ENCODE measurements around the gene WNT3A.

DNA sequence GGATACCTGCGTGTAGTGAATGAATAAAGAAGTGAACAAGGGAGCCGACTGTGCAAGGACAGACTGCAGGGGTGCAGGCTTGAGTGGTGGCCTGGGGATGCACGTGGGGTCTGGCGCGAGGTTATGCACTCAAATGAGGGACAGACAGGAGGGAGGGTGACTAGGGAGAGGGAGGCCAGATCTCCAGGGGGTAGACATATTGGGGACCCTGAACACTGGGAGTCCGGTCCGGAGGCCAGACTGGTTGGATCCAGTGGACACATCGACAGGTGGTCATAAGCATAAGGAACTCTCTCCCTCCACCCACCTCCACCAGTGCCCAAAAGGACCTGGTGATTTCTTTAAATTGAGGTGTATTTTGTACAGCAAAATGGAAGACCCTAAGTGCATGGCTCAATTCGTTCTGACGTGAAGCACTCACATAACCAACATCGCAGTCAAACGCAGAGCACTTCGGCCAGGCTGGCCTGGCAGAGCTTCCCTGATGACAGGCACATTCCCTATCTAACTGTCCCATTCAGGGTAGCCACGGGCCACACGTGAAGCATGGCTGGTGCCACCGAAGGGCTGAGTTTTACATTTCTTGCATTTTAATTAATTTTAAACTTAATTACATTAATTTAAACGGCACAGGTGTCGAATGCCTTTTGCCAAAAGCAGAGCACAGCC is 14.0 kb downstream of the WNT3A start:
- TF ChIP-seq, protein P1, sequence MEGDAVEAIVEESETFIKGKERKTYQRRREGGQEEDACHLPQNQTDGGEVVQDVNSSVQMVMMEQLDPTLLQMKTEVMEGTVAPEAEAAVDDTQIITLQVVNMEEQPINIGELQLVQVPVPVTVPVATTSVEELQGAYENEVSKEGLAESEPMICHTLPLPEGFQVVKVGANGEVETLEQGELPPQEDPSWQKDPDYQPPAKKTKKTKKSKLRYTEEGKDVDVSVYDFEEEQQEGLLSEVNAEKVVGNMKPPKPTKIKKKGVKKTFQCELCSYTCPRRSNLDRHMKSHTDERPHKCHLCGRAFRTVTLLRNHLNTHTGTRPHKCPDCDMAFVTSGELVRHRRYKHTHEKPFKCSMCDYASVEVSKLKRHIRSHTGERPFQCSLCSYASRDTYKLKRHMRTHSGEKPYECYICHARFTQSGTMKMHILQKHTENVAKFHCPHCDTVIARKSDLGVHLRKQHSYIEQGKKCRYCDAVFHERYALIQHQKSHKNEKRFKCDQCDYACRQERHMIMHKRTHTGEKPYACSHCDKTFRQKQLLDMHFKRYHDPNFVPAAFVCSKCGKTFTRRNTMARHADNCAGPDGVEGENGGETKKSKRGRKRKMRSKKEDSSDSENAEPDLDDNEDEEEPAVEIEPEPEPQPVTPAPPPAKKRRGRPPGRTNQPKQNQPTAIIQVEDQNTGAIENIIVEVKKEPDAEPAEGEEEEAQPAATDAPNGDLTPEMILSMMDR (IDR thresholded peaks at IDR 0.05; ENCODE audit: low read length), result no peak
- TF ChIP-seq EZH2 (optimal IDR thresholded peaks at IDR 0.05; ENCODE audit: low read depth, low read length), result no peak
- TF ChIP-seq EZH2phosphoT487 (IDR thresholded peaks at IDR 0.05; ENCODE audit: low read length), result no peak

Data from MM.1S (cell line).